Measurements from ENCODE around the gene LMAN2L.

Gene LMAN2L

DNA sequence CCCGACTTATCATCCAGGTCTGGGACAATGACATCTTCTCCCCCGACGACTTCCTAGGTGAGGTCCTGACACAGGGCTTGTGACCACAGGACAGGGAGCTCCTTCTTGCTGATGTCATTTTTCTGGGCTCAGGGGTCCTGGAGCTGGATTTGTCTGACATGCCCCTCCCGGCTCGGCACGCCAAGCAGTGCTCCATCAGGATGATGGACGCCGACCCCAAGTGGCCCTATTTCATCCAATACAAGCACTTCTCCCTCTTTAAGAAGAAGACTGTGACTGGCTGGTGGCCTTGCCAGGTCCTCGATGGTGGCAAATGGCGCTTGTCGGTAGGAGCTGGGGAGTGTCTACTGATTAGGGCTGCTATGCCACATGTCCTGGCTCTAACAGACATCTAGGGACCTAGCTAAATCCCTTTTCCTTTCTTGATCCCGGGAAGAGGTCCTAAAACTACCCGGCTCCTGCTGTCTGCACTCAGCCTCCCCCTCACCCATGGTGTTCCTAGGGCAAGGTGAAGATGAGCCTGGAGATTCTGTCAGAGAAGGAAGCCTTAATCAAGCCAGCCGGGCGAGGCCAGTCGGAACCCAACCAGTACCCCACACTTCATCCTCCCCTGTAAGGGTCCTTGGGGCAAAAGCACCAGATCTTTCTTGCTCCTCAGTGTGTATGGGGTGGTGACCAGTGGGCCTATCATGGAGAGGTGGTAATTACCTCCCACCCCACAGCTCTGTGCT is 36.7 kb downstream of the LMAN2L start:
- DNase-seq, result no peak

DNA sequence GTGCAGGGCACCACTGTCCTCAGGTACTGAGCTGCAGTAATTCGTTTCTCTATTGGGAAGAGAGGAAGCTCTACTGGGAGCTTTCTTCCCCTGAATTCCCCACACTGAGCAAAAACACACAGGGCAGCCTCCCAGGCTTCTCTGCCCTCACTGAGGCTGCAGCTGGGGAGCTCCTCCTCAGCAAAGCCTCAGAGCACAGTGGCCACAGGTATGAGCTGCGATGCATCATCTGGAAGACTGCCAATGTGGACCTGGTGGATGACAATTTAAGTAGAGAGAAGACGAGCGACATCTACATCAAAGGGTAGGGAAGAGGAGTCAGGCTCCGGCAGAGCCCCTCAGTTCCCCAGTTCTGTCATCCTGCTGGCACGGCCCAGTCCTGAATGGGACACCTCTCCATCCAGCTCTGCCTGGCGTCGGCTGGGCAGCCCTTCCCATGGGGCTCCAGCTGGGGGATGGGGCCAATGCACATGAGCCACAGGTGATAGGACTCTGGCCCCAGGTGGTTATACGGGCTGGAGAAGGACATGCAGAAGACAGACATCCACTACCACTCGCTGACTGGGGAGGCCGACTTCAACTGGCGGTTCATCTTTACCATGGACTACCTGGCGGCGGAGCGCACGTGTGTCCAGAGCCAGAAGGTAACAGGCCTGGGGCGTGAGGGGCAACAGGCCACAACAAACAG is 37.6 kb downstream of the LMAN2L start:
- no peak for DNase-seq

DNA sequence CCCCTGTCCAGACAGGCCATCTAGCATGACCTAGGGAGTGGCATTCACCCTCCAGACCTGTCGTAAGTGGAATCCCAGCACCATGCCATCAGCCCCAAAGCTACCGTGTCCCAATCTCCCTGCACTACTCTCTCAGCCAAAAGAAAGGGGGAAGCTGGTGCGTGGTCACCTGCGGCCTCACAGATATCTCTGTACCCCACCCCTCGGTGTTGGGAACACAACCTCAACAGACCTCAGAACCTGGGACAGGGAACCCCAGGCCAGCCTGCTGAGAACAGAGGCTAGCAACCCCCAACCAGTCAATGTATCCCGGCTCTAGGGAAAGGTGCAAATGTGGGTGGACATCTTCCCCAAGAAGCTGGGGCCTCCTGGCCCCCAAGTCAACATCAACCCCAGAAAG is 38.2 kb downstream of the LMAN2L start:
- DNase-seq, result no peak

- no peak for DNase-seq
These were observed 39.8 kb downstream of the LMAN2L start for GRCh38 chr2:96700086-96700485.

DNA sequence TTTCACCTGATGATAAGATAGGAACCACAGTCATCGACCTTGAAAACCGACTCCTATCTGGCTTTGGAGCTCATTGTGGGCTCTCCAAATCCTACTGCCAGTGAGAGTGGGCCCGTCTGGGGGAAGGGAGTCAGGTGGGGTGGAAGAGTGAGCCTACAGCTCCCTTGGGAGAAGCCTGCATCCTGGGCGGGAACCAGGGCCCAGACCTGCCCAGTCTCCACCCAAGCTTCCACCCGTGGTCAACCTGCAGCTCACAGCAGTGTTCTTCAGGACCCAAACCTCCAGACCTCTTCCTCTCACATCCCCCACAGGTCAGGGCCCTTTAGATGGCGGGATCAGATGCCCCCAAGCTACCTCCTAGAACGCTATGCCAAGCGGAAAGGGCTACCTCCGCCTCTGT is 40.2 kb downstream of the LMAN2L start:
- DNase-seq, result no peak

- no peak for DNase-seq
These were observed 40.8 kb downstream of the LMAN2L start for GRCh38 chr2:96699021-96699420.

- no peak for DNase-seq
These were observed 41.5 kb downstream of the LMAN2L start for GRCh38 chr2:96698221-96698861.

DNA sequence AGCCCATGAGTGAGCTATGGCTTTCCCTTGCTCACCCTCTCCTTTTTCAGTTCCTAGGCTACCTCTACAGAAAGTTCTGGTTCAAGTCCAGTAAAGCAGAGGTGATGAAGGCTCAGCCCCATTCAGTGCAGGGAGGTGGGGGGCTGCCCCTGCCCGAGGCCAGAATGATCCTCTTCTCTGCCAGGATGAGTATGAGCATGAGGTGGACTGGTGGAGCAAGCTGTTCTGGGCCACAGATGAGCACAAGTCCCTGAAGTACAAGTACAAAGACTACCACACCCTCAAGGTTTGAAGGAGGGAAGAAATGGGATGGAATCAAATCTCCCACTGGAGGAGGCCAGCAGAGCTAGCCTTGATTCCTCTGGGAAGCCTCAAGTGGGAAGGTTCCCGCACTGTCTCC is 42.4 kb downstream of the LMAN2L start:
- no peak for DNase-seq

GRCh38 chr2:96695602-96696001 is 44.3 kb downstream of the LMAN2L start:
- DNase-seq, result no peak

- DNase-seq, result no peak
These were observed 44.9 kb downstream of the LMAN2L start for GRCh38 chr2:96694816-96695455.

DNA sequence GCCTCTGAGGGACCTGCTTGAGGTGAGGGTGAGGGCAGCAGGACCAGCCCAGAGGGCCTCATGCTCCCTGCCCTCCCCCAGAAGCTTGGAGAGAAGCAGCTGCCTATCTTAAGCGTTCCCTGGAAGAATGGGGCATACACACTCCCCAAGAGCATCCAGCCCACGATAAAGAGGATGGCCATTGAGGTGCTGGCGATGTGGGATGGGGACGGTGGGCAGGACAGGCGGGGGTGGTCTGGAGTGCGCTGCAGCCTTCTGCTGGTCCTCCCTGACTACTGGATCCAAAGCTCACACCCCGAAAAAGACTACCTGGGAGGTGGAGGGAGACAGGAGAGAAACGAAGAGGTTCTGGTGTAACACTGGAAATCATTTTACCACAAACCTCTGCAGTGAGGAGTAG is 45.6 kb downstream of the LMAN2L start:
- DNase-seq, result no peak

DNA sequence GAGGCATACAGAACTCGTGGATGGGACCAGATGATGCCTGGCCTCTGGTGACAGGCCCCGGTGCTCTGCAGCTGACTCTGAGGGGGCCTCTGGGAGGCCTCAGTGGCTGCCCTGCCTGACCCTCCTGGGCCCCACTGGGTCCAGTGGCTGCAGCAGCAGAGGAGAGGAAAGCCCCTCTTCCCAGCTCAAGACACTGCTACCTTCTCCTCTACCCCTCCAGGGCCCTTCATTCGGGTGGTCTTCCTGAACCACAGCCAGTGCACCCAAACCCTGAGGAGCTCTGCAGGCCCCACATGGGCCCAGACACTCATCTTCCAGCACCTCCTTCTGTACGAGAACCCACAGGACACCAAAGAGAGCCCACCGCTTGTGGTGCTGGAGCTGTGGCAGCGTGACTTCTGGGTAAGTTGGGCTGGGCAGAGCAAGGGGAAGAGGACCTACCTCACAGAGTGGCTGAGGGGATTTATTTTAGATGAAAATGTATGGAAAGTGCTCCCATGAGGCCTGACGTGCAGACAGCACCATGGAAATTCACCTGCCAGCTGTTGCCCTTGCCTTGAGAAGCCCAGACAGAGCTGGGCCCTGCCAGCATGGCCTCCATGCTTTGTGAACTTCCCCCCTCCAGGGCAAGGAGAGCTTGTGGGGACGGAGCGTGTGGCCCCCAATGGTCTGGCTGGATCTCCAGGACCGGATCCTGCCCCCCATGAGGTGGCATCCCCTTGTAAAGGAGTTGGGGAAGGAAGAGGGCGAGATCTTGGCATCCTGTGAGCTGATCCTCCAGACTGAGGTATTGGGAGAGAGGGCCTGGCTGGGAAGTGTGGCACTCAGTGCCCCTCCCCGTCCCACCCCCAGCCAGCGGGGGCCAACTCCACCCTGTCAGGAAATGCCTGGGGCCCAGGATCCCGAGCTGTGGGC is 46.3 kb downstream of the LMAN2L start:
- no peak for DNase-seq

DNA sequence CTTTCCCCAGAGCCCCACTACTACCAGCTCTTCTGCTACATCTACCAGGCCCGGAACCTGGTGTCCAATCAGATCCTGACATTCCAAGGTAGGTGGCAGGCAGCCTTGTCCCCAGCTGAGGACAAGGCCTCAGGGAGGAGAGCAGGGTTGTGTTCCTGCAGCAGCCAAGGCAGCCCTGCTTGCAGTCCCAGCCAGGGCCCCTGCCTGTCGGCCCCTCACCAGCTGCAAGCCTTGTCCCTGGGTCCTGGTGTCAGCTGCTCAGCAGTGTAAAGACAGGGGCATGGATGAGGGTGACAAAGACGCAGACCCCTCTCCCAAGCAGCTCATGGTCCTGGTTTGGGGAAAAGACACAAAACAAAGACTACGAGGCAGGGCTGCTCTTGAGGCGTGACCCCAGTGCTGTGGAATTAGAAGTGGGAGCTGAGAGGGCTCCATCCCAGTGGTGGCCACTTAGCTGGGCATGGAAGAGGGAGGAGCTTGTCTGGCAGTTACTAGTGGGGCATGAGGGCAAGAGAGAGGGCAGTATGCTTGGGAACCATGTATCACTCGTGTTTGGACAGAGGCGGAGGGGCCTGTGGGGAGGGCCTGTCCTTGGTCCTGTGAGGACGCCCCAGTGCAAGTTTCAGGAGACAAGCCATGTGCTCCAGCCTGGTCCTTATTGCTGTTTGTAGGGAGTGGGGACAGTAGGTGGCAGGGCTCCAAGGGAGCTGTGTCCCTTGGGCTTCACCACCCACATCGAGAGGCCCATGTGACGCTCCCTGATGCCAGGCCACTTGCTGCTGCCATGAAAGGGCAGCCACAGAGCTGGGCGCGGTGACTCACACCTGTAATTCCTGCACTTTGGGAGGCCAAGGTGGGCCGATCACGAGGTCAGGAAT is 47.5 kb downstream of the LMAN2L start:
- DNase-seq, result no peak

- no peak for DNase-seq
These were observed 48.7 kb downstream of the LMAN2L start for GRCh38 chr2:96691022-96691612.

GRCh38 chr2:96690306-96691021 is 49.4 kb downstream of the LMAN2L start:
- DNase-seq, result no peak

- no peak for DNase-seq
These were observed 50.4 kb downstream of the LMAN2L start for GRCh38 chr2:96689431-96689991.

DNA sequence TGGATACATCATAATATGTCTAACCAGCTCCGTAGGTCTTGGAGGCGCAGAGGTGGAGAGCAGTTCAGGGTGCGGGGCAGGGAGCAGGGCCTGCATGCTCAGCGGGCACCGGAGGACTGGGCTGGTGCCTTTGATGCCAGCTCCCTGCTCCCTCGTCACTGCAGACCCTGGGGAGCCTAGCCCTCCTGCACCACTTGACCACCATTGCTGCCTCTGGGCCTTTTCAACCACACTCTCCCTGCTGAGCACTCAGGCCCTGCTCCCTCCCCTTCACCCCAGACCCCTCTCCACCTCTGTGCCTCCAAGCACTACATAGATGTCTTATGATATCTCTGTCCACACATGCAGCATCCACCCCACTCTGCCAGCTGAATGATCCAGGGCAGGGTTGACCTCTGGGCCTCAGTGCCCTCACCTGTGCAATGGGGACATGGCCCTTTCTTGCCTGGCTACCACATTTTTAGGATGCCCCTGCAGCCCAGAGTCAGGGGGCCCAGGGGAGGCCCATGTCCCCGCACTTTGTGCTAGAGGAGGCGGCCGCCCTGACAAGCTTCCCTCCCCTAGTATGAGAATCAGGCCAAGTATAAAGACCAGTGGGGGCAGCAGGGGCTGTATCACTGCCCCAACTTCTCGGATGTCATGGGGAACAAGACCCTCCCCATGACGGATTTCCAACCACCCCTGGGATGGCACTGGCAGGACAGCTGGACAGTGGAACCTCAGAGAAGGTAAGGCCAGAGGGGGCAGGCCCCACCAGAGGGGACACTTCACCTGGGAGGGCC is 51.0 kb downstream of the LMAN2L start:
- no peak for DNase-seq

DNA sequence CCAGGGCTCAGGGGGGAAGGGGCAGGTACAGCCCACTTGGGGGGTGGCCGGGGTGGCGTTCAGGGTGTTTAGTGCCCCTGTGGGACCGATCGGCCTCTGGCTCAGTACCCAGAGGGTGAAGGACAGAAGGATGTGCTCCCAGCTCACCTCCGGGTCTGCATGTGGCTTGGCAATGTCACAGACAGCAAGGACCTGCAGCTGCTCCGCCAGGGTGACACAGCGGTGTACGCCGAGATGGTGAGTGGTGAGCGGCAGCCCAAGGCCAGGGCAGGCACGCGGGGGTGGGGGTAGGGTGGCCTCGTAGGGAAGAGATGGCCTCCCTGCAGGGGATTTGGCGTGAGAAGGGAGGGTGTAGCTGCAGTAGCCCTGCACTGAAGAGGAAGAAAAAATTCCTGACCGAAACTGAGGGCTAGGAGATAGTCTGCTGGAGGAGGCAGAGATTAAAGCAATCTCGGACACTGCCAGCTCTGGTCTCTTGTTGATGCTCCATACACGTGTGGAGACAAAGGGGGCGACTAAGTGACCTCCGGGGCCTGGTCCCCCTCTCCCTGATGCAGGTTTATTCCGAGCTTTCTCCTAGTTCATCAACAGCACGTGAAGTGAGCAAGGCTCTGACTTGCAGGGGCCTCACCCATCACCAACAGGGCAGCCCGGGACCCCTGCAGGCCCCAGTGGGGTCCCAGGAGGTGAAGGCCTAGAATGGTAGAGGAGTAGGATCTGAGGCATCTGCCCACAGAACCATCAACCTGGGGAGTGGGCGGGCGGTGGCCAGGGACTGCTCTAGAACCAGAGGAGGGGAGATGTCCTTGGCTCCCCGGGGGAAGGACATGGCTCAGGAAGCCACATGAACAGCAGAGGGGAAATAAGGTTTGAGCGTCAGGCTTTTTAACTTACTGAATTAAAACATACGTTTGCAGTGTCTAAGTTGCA is 51.9 kb downstream of the LMAN2L start:
- DNase-seq, result no peak
